Measurements from ENCODE around the gene JUP.

The JUP gene

DNA sequence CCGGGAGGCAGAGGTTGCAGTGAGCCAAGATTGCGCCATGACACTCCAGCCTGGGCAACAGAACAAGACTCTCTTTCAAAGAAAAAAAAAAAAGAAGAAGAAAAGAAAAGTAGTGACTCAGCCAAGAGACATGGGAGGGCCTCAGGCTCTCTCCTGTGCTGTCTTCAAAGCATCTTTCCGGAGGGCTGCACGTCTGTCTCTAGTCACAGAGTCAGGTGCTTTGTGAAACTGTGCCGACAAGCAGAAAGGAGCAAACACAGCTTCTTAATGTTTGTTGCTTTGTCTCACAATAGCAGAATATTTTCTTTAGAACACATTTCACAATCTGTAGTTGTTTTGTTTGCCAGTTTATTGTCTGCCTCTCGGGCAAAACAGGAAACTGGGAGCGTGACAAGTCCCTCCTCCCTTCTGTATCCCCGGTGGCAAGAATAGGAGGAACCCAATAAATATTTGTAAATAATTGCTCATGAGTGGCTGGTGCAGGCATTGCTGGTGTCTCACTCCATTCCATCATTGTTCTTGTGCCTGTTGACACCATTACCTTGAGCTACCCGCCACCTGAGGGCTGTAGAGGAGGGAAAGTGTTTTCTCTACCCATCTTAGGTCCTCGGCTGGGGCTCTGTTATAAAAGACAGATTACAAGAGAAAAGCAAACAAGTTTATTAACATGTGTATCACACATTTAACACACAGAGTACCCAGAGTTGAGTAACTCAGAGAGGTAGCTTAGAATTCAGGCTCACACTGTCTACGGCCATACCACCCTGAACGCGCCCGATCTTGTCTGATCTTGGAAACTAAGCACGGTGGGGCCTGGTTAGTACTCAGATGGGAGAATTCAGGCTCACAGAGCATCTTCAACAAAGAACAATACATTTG, 68.9 kb downstream of the JUP start:
- no peak for DNase-seq

DNA sequence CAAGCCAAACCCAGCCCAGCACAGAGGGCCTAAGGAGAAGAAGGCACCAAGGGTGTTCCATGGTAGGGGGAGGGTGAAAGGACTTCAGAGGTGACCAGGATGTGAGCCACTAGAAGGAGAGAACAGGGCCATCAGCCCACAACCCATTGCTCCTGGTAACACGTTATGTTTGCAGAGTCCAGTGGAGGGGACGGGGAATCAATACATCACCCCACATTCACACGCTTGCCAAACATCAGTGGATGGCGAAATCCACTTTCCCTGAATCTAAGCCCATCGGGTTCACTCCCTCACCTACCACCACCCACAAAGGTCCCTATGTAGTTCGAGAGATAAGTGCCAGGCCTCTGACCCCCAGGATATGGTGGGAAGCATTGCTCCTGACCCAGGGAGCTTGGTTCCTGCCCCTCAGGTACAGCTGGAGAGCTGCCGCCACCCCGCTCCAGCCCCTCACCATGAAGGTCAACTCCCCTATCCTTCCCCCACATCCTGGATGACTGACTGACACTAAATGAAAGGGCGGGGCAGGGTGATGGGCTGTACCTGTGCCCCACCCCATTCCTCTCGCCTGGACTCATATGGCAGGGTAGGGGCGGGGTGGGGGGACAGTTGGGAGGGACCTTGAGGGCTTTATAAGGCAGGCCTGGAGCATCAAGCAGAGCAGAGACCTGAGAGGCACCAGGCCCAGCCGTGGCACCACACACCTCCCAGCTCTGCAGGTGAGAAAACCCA, 74.7 kb downstream of the JUP start, which contains the start of gene GAST:
TSS of gene GAST (plus strand) at position 663 of the 732 bp plus-strand sequence. CDS start 3,106 bp downstream, outside the sequence.
- no peak for DNase-seq

DNA sequence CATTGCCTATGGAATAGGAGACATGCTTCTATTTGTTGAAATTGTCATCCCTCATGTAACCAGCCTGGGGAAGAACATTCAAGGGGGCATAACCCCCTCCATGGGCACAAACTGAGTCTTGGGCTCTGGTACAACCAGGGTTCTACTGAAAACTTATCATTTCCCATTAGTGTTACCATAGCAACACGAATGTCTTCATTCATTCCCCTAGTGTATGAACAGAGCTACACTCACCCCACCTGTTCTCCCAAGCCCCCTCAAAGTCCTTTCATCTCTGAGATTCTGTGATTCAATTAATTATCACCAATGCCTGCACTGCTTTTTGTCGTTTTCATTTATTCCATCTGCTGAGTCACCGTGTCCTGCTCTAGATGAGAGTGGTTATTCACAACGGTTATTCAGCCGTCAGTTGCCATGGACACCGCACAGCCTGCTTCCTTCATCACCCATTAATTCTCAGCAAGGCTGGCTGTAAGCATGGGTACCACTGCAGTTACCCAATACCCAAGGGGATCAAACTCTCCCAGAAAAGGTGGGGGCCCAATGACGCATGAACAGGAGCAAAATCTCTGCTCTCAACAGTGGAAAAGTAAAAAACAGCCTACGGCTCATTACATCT, 75.9 kb downstream of the JUP start:
- no peak for DNase-seq

DNA sequence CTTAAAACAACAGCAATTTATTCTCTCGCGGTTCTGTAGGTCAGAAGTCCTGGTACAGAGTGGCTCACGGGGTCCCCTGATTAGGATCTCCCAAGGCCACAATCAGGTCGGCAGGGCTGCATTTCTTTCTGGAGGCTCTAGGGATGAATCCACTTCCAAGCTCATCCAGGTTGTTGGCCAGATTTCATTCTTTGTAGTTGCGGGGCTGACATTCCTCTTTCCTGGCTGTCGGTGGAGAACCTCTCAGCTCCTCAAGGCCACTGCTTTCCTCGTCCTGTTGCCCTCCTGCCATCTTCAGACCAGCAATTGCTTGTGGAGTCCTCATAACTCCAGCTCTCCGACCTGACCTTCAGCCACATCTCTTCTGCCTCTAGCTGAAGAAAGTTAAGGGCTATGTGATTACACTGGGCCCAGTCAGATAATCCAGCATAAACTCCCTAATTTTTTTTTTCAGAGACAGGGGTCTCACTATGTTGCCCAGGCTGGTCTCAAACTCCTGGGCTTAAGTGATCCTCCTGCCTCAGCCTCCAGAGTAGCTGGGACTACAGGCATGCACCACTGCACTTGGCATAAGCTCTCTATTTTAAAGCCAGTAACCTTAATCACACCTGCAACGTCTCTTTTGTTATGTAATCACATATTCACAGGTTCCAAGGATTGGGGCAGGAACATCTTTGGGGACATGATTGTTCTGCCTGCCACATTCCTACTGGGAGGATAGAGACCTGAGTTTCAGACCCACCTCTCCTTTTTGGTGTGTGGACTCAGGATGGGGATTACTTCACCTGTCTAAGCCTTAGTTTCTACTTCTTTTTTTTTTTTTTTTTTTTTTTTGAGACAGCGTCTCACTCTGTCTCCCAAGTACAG, 78.5 kb downstream of the JUP start:
- no peak for DNase-seq

DNA sequence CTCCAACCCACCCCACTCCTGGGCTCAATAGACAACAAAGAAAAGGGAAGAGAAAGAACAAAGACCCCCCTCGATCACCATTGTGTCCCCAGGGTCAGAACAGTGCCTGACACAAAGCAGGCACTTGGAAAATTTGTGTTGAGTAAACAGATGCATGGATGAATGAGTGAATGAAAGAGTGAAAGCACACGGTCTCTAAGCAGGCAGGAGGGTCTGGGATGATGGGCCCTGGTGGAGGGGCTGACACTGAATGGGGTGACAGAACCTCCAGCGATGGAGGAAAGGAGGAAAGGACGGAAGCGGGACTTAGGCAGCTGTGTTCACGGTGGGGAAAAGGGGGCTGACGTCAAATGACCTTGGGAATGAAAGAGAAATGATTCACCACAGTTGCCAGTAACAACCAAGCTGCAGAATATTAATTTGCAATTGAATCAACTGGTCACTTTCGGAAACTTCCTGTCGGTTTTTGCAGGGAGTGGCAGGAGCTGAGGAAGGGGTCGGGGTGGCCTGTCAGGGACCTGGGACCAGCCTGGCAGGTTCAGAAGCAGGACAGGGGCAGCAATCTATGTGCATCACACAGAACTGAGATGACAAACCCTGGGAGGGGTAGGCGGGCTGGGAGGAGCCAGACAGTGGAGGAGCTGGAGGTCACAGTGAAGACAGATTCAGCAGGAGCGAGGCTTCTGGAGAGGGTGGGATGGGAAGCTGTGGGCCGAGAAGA, 81.1 kb downstream of the JUP start:
- DNase-seq: peak; percentile 21

All from SHP77 treated with DMSO at 0.1 percent for 48 hours (cell line).